ENCODE results near the gene PI4KB. TPM values are rescaled to one million over a fixed set of nuclear protein-coding genes. Genes with fewer than 3 reads are reported as not detected.
"Not testable (repeated sequence)": the region's sequence is repeated elsewhere in the genome, so short reads cannot be mapped to it uniquely, and the experiment has no call there.

Gene PI4KB
- total RNA-seq, 3 donors from 2014 or later = 57.9 to 77.2 (median 58.9) TPM

- TF ChIP-seq CTCF (IDR thresholded peaks at IDR 0.05) = no peak
- ATAC-seq (peak; percentile 2), DNase-seq (peak; percentile 48 to 73 (median 60))
- Histone ChIP-seq H3K4me3 (peak overlapping the region; percentile 56), H3K4me1 (ENCODE audit: low read depth) (peaks cover 5% of the 10 kb centered on the region), H3K9me3 (no peaks in the 10 kb centered on the region), H3K36me3 (ENCODE audit: low read depth) (peaks cover 7% of the 10 kb centered on the region)
- intact Hi-C loops (cut with DNase I, micrococcal nuclease) = no loop called here
Observed at GRCh38 chr1:151282883-151283725, 44.1 kb downstream of the PI4KB start.

- Histone ChIP-seq H3K4me1 (ENCODE audit: low read depth) (peaks cover 5% of the 10 kb centered on the region), H3K4me3 (peak within 1 kb of the TSS; percentile 56), H3K9me3 (no peaks in the 10 kb centered on the region), H3K36me3 (ENCODE audit: low read depth) (peaks cover 7% of the 10 kb centered on the region)
- peak; percentile 99 to 100 (median 99) for DNase-seq
- intact Hi-C loops (cut with DNase I, micrococcal nuclease) = no loop called here
- peak; percentile 84 for ATAC-seq
- no peak for TF ChIP-seq CTCF (IDR thresholded peaks at IDR 0.05)
Observed at GRCh38 chr1:151281969-151282882, 45.0 kb downstream of the PI4KB start, which contains the start of gene ZNF687. Gene ZNF687 (plus strand): TSS chr1:151282299. CDS start chr1:151286292, 3,993 bp downstream.

GRCh38 chr1:151281225-151281968, 45.8 kb downstream of the PI4KB start:
- H3K4me3 ChIP-seq = peak overlapping the region; percentile 56
- no peaks in the 10 kb centered on the region for H3K9me3 ChIP-seq
- no peak for TF ChIP-seq CTCF (IDR thresholded peaks at IDR 0.05)
- DNase-seq (peak; percentile 95 to 98 (median 97)), ATAC-seq (peak; percentile 81)
- H3K4me1 ChIP-seq (ENCODE audit: low read depth) = peaks cover 5% of the 10 kb centered on the region
- H3K36me3 ChIP-seq (ENCODE audit: low read depth) = peaks cover 4% of the 10 kb centered on the region
- intact Hi-C loops (cut with DNase I, micrococcal nuclease) = no loop called here

- Histone ChIP-seq H3K9me3 (no peaks in the 10 kb centered on the region), H3K4me3 (no peak overlapping the region), H3K4me1 (ENCODE audit: low read depth) (peaks cover 5% of the 10 kb centered on the region), H3K36me3 (ENCODE audit: low read depth) (peaks cover 4% of the 10 kb centered on the region)
- no peak for TF ChIP-seq CTCF (IDR thresholded peaks at IDR 0.05)
- DNase-seq (no peak), ATAC-seq (no peak)
- intact Hi-C loops (cut with DNase I, micrococcal nuclease) = no loop called here
Observed at GRCh38 chr1:151277249-151277648, 50.0 kb downstream of the PI4KB start.

GRCh38 chr1:151275341-151275740, 51.9 kb downstream of the PI4KB start:
- ATAC-seq = not testable (repeated sequence)

More at GRCh38 chr1:151275341-151275740, 51.9 kb downstream of the PI4KB start:
- H3K4me3 ChIP-seq; H3K4me1 ChIP-seq (ENCODE audit: low read depth); H3K9me3 ChIP-seq; DNase-seq; H3K36me3 ChIP-seq (ENCODE audit: low read depth); intact Hi-C loops (cut with DNase I, micrococcal nuclease): not testable (repeated sequence)

All from mucosa of descending colon (tissue), 3 donors.